Dedifferentiated amniotic fluid mesenchymal stem cell (primary cell): Measurements from ENCODE around the gene VRK2.
"Not testable (repeated sequence)": the region's sequence is repeated elsewhere in the genome, so short reads cannot be mapped to it uniquely, and the experiment has no call there.

Experiments used
- DNase-seq: peaks from one replicate; pipeline ENCODE4 v3.0.0-alpha.2; 2016; ENCODE audit errors: extremely low spot score

VRK2 gene

GRCh38 chr2:58107803-58108710 lies 61.5 kb downstream of the VRK2 start:
- peak; percentile 89 for DNase-seq

- no peak for DNase-seq
Measured at GRCh38 chr2:58109481-58109880, 62.9 kb downstream of the VRK2 start.

DNA sequence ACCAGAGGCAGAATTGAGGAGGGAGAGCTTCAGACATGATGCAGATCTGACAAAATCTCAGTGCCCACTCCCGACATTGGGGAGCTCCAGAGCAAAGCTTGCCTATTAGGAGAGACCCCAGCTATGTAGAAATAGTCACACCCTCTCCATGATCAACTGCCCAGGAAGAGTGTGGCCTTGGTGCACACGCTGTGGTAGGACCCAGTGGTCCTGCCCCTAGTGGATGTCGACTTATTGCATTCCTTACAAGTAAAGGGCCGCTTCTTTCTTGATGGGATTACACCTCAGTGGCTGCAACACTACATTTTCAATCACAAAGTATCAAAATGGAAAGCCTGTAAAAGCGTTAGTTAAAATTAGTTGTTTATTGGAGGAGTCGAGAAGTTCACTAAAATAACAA lies 64.2 kb downstream of the VRK2 start:
- DNase-seq: no peak

GRCh38 chr2:58113563-58113962 lies 67.0 kb downstream of the VRK2 start:
- DNase-seq: not testable (repeated sequence)

DNA sequence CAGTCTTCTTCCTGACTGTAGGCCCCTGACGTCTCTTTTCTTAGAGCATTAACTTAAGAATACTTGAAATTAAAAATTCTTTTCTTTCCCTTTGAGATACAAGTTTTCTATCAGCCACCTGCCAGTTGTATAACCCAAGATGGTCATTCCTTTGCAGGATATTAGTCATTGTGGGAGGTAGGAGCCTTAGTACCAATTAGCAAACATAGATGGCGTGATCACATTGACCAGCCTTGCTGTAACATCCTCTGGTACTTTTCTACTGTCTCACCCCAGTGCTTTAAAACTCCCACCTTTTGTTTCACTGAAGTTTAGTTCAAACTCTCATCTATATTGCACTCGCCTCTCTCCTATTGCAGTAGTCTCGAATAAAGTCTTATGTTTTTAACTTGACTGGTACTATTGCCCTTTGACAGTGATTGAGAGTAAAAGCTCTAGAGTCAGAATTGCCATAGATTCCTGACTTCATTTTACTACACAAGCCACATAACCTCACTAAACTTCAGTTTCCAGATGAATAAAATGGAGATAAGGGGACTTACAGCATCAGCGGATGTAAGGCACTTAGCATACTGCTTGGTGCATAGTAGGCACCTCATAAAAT lies 74.1 kb downstream of the VRK2 start:
- no peak for DNase-seq

DNA sequence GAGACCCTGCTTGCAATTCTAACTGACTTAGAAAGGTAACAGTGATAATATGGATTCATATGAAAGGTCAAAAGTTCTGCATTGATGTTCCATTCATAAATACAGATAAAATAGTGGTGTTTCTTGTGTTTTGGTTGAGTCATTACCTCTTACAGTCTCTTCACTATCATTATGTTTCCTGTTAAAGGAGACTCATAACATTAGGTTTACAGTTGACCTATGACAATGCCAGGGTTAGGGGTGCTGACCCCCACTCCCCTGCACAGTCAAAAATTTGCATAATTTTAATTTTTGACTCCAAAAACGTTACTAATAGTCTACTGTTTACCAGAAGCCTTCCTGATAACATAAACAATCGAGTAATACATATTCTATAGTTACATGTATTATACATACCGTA lies 75.4 kb downstream of the VRK2 start:
- no peak for DNase-seq

DNA sequence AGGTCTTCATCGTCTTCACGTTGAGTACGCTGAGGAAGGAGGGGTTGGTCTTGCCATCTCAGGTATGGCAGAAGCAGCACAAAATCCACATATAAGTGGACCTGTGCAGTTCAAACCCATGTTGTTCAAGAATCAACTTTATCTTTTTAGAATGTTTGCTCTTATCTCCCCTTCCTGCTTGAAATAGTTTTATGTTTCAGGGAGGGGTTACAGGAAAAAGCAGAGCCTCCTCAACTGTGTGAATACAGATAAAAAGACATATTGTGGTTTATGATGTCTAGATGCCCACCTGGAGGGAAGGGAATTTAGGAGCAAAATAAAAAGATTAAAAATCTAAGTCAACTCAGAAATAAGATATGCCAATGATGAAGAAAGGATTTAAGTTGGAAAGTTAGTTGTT lies 75.9 kb downstream of the VRK2 start:
- DNase-seq: no peak

DNA sequence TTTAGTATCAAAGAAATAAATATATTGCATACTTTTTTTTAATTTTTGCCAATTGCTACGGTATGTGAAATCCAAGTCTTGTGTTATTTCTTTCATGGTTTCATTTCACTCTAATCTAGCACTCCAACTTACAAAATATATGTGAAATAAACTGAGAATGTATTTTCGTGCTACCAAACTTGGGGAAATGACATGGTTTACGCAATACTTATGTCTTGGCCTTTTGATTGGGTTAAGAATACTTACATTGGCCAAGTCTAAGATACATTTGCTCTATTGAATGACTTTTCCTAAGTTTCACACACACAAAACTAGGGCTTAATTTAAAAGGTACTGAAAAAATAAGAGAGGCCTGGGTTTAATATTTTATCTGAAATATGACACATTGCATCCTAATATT lies 80.5 kb downstream of the VRK2 start:
- no peak for DNase-seq

- no peak for DNase-seq
Measured at GRCh38 chr2:58130238-58130637, 83.6 kb downstream of the VRK2 start.

GRCh38 chr2:58131191-58132011 lies 84.8 kb downstream of the VRK2 start:
- DNase-seq: peak; percentile 53

GRCh38 chr2:58133395-58133794 lies 86.8 kb downstream of the VRK2 start:
- DNase-seq: no peak

- DNase-seq: peak; percentile 6
Measured at GRCh38 chr2:58135861-58136260, 89.3 kb downstream of the VRK2 start.

DNA sequence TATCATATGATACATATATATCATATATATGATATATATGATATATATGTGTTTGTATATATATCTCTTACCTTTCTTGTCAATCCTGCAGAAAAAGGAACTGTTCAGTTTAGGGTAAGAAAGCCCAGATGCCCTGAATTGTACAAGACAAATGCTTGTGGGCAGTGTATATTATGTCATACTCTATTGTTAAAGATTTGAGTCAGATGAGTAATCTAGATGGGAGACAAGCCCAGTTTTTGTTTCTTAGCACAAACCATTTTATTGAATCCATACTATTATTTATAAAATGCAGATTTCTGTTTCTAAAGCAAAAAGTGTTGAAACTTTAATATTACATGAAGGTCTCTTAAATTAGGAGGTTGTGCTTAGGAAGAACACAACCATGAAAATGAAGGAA lies 90.6 kb downstream of the VRK2 start:
- DNase-seq: peak; percentile 59

DNA sequence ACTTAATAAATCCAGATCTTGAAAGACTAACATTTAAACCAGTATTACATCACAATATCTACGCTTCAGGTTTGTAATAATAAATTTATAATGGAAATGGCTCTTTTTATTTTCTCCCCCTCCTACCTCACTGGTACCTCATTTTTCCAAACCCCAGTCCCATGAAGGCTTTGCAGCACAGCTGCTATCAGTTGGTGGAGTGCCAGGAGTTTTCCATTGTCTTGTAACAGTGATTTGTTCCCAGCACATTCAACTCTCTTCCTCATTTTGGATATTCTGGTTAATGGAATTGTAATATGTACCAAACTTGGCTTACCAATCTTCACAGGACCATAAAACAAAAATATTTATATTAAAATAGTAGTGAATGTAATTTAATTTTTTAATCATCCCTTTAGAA lies 91.2 kb downstream of the VRK2 start:
- no peak for DNase-seq

DNA sequence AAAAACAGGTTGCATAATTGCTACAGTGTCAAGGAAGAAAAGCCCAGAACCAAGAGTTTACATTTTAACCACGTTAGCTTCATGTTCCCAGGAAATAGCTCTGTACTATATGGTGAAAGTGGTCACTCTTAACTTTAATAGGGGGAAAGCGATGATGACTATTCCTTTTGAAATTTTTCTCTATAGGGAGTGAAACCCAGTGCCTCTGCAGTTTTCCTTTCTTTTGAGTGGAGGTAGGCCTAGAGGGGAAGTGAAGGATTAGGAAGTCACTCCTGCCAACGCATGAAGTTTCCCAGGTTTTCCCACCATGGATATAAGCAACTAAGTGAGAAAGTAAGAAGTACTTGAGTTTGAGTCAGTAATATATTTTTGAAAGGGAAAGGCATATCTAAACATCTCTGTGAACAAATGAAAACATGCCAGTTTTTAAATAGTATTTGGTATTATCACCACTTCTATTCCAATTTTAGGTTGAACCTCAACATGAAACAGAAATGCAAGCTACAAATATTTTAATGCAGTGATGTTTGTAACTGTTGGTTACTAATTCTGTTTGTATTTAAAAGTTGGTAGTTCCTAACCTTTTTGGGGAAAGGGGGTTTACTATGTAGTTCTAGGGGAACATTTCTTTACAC lies 91.9 kb downstream of the VRK2 start:
- DNase-seq: no peak

DNA sequence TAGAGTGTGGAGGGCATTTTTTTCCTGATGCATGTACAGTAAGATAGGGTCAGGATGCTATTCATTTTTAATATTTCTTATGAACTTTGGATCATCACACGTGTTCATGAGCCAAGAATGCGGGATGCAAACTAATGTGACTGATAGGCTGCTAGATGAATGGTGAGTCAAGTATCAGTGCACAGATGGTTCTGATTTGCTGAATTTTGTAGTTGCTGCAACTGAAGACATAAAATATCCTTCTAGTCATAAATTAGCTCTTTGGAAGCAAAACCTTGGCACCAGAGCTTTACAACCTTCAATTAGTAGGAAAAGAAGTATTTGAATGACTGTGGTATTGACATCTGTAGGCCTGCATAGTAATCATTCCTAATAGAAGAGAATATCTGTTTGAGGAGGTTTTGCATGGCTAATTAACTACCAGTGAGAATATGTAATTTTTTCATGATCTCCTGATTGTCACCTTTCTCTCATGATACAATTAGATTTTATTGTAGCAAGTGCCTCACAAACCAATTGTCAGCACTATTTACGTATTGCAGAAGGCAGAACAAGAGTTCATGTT lies 94.0 kb downstream of the VRK2 start:
- DNase-seq: peak; percentile 27

DNA sequence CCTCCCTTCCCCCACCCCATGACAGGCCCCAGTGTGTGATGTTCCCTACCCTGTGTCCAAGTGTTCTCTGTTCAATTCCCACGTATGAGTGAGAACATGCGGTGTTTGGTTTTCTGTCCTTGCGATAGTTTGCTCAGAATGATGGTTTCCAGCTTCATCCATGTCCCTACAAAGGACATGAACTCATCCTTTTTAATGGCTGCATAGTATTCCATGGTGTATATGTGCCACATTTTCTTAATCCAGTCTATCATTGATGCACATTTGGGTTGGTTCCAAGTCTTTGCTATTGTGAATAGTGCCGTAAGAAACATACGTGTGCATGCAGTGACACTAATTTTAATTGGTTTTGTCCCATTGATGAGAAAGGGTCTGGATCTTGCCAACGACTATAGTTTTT lies 99.2 kb downstream of the VRK2 start:
- DNase-seq: not testable (repeated sequence)

DNA sequence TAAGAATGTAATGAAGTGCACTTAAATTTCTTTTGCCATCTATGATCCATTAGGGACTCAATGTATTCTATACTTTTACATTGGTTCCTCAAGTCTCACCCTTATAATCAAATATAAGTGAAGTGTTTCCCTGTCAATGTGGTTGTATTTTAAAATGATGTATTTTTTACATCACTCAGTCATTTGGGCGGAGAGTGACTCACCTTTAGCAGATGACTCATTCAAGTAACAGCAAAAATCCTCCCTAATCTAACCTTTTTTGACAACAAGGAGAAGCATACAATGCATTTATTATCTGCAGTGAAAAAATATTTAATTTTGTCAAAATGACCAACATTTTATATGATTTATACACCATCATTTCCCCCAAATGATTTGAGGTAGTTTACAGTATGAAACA lies 100.1 kb downstream of the VRK2 start:
- DNase-seq: no peak

DNA sequence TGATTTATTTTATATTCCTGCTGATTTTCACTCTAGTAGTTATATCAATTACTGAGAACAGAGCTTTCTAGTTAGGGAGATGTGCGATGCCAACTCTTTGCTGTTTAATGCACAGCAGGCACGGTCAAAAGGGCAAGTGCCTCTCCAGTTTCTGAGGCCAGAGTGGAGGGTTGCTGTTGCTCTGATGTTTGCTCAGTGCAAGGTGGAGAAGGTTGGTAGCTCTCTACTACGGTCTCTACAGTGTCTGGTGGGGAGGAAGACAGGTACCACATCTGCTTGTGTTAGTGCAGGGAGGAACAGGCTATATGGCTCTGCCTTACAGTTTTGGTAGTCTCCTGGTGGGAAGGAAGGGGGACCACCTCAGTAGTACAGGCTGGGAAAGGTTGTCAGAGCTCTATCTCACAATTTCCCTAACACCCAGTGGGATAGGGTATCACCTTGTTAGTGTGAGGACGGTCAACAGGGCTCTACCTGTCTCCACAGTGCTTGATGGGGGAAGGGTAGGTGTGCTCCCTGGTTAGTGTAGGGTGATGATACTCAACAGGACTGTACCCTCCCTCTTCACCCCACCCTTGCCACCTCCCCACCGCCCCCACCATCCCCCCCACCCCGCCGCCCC lies 108.7 kb downstream of the VRK2 start:
- no peak for DNase-seq

DNA sequence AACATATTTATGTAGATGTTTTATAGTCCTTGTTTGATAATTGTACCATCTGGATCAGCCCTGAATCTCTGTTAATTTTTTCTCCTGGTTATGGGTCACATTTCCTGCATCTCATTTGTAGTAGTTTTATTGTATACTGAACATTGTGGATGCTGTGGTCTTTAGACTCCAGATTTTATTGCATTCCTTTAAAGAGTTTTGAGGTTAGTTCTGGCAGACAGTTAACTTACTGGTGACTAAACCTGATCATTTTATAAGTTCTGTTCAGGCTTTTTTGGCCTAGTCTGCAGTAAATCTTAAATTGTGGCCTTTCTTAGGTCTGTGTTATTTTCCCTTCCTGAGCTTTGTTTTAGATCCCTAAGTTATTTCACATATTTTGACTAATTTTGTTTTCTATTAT lies 110.2 kb downstream of the VRK2 start:
- DNase-seq: no peak

DNA sequence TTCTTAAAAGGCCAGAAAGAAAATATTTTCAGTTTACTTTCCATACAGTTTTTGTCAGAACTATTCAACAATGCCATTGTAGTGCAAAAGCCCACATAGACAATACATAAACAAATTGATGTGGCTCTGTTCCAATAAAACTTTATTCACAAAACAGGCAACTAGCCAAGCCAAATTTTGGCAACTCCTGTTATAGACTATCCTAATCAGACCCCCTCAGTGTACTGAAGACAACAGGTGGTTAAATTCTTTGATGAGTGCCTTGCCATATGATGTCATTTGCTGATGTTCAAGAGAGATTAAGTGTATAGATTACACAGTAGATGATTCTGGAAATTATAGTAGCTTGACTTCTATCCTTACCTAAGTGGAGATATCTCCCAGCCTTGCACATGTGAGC lies 111.1 kb downstream of the VRK2 start:
- DNase-seq: no peak
